Kidney (tissue), 14 donors: Measurements from ENCODE around the gene KANSL3. TPM values are rescaled to one million over a fixed set of nuclear protein-coding genes. Genes with fewer than 3 reads are reported as not detected.

ENCODE experiments used
- DNase-seq, 5 donors: peaks; one replicate each; pipeline ENCODE4 v3.0.0-alpha.2; 2013 to 2020
- FAIRE-seq: peaks from 2 replicates; lab custom pipeline; 2012; peaks lifted over from hg19 to GRCh38; lab: Jason Lieb, UNC
- H3K27ac ChIP-seq, 2 donors: one replicate each; pipeline ENCODE4 v1.7.0; 2013; ENCODE audit warnings: low read depth in 2 of 2, low read length in 2 of 2, inconsistent platforms in 1 of 2
- H3K27me3 ChIP-seq: one replicate; pipeline ENCODE4 v1.7.1; 2013; ENCODE audit warnings: low read length, inconsistent platforms; ENCODE audit not compliant: control insufficient read depth, insufficient read depth
- H3K36me3 ChIP-seq, 3 donors: one replicate each; pipeline versions ENCODE4 v1.7.0 to v1.7.1; 2013; ENCODE audit warnings: low read length in 3 of 3, control low read depth in 1 of 3, inconsistent platforms in 1 of 3; ENCODE audit not compliant: insufficient read depth in 3 of 3, control insufficient read depth in 2 of 3
- H3K4me1 ChIP-seq, 3 donors: one replicate each; pipeline versions ENCODE4 v1.7.0 to v1.7.1; 2013; ENCODE audit warnings: low read length in 3 of 3, inconsistent platforms in 1 of 3, low read depth in 1 of 3; ENCODE audit not compliant: control insufficient read depth in 2 of 3, insufficient read depth in 2 of 3
- H3K4me3 ChIP-seq, 3 donors: one replicate each; pipeline versions ENCODE4 v1.7.0 to v1.8.1; 2013; ENCODE audit warnings: low read length in 3 of 3, control low read depth in 1 of 3, inconsistent platforms in 1 of 3
- H3K9ac ChIP-seq, 3 donors: one replicate each; pipeline versions ENCODE4 v1.7.0 to v1.7.1; 2013; ENCODE audit warnings: low read length in 3 of 3, control low read depth in 1 of 3, inconsistent platforms in 1 of 3
- H3K9me3 ChIP-seq, 3 donors: one replicate each; pipeline versions ENCODE4 v1.7.0 to v1.7.1; 2013; ENCODE audit warnings: low read length in 3 of 3, control low read depth in 1 of 3, inconsistent platforms in 1 of 3; ENCODE audit not compliant: control insufficient read depth in 2 of 3, insufficient read depth in 1 of 3
- intact Hi-C: fragments of 100-400 bp; cut with DNase I; formaldehyde crosslinking; loops from one replicate; pipeline ENCODE4 v1.11.1; 2022
- polyA plus RNA-seq: library from polyadenylated mRNA; stranded (reverse); fragments of 350-450 nt; fragmentation: Illumina TruSeq; extraction: RNeasy Lipid Tissue Mini Kit (QIAGEN cat#74804); gene quantifications from one replicate; pipeline ENCODE4 v1.2.3, GENCODE V29; 2014; ENCODE audit warnings: low read depth, low replicate concordance; ENCODE audit not compliant: insufficient read depth
- total RNA-seq: library from RNA; stranded (reverse); fragmentation: NEBNext Ultra II Directional; extraction: Animal tissue kit (Norgen Biotek cat#: 25700); gene quantifications from one replicate; pipeline ENCODE4 v1.2.1, GENCODE V29; 2021
- TF ChIP-seq, protein P1 (sequence below): IDR thresholded peaks from 3 replicates; pipeline ENCODE4 v1.5.1; 2012; ENCODE audit warnings: mild to moderate bottlenecking, moderate library complexity, borderline replicate concordance; ENCODE audit not compliant: insufficient read depth; ENCODE audit errors: extremely low read depth
- donor health status: control.
- donor health status: control.
- donor health status: control.
- donor health status: control.
- donor health status: control.
- donor health status: DM: yes; HTN: yes; CAD: no.
- donor health status: Normal renal cell carcinoma (clear cell type).

The KANSL3 gene
- total and polyA plus RNA-seq, 2 donors from 2014 or later, result 17.5 to 48.8 TPM

DNA sequence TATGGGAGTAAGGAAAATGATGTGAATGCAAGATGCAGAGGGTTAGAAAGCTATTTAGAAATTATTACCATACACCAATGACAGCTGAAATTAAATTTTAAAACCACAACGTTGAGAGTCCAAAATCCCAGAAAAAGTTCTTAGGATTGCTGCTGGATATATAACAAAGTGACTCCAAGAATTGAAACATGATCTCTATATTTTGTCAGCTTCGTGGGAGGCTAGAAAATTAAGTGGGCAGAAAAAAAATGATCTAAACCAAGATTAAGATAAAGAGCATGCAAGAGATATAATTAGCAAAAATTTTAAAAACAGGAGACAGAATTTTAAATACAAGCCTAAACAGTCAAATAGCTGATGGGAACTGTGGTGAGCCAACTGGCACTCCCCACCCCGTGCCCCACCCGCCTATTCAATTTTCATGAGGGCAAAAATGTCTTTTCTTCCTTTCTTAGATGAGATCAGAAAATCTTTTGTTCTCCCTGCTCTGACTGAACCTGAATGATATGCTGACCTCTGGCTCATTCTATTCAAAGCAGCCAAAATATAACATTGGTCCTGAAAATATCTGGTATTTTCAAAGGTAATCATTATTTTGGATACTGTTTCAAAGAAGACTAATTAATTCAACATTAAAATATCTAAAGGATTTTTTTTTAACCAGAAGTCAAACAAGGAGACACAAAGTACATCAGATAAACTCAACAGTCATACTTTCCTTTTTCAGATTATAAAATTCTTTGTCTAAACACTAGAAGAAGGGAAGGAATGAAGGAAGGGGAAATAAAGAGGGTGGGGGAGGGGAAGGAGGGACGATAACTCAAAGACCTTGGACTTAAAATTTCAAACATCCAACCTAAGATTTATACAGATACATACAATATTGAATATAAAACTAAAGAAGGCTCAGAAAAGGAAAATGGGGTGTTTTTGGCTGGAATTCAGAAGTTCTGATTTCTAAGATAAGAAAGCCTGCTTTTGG is 12.2 kb downstream of the KANSL3 start:
- intact Hi-C loops, result no loop called here
- no peak overlapping the region for H3K4me3 ChIP-seq
- DNase-seq (no peak), FAIRE-seq (no peak)
- H3K4me1 ChIP-seq, result peaks cover 0 to 2% (median 0%) of the 10 kb centered on the region in 3 donors
- TF ChIP-seq, protein P1, sequence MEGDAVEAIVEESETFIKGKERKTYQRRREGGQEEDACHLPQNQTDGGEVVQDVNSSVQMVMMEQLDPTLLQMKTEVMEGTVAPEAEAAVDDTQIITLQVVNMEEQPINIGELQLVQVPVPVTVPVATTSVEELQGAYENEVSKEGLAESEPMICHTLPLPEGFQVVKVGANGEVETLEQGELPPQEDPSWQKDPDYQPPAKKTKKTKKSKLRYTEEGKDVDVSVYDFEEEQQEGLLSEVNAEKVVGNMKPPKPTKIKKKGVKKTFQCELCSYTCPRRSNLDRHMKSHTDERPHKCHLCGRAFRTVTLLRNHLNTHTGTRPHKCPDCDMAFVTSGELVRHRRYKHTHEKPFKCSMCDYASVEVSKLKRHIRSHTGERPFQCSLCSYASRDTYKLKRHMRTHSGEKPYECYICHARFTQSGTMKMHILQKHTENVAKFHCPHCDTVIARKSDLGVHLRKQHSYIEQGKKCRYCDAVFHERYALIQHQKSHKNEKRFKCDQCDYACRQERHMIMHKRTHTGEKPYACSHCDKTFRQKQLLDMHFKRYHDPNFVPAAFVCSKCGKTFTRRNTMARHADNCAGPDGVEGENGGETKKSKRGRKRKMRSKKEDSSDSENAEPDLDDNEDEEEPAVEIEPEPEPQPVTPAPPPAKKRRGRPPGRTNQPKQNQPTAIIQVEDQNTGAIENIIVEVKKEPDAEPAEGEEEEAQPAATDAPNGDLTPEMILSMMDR, result no peak
- H3K9me3 ChIP-seq, result no peaks in the 10 kb centered on the region
- peak overlapping the region in 1 of 2 donors; percentile 2 for H3K27ac ChIP-seq
- no peak overlapping the region for H3K9ac ChIP-seq
- H3K36me3 ChIP-seq, result peaks cover 2 to 16% (median 11%) of the 10 kb centered on the region in 3 donors
- no peaks in the 10 kb centered on the region for H3K27me3 ChIP-seq

DNA sequence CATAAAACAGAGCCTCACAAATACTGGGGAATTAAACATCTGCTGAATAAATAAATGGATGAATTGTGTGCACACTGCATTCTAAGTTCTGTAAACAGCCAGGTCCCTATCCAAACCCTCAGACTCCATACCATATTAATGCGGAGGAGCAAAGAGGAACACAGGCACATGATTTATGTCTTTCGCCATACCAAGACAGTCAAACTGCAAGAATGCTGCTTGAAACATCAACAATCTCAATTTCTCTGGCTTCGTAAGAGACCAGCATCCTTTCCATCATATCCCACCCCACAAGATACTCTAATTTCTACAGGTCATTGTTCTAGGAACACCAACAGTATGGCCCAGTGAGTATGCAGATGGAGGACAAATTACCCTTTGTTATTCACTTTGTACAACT is 15.0 kb downstream of the KANSL3 start:
- TF ChIP-seq, protein P1, result no peak
- H3K27ac ChIP-seq, result no peak overlapping the region
- no peak overlapping the region for H3K4me3 ChIP-seq
- H3K27me3 ChIP-seq, result no peaks in the 10 kb centered on the region
- FAIRE-seq, result no peak
- H3K9ac ChIP-seq, result no peak overlapping the region
- intact Hi-C loops, result no loop called here
- no peak for DNase-seq
- H3K36me3 ChIP-seq, result peaks cover 2 to 18% (median 15%) of the 10 kb centered on the region in 3 donors
- peaks cover 0 to 2% (median 0%) of the 10 kb centered on the region in 3 donors for H3K4me1 ChIP-seq
- H3K9me3 ChIP-seq, result no peaks in the 10 kb centered on the region

DNA sequence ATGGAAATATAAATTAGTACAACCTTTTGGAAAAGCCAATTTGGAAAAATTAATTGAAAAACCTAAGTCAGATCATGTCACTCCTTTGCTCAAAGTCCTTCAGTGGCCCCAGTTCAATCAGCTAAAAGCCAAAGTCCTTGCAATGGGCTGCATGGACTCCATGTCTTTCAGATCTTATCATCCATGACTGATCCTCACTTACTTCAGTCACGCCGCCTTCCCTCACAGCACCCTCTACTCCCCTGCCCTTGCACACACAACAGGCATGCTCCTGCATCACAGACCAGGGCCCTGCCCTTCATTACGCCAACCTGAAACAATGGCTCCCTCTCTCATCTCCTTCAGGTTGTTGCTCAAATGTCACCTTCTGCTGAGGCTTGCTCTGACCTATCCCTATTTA is 15.6 kb downstream of the KANSL3 start:
- Histone ChIP-seq H3K27ac (no peak overlapping the region), H3K9me3 (no peaks in the 10 kb centered on the region), H3K4me3 (no peak overlapping the region), H3K4me1 (peaks cover 0 to 2% (median 0%) of the 10 kb centered on the region in 3 donors), H3K9ac (no peak overlapping the region), H3K27me3 (no peaks in the 10 kb centered on the region), H3K36me3 (peaks cover 0 to 13% (median 12%) of the 10 kb centered on the region in 3 donors)
- TF ChIP-seq, protein P1, result no peak
- FAIRE-seq, result no peak
- no peak for DNase-seq
- intact Hi-C loops, result no loop called here
